ENCODE results near the gene GALNT5. TPM values are rescaled to one million over a fixed set of nuclear protein-coding genes. Genes with fewer than 3 reads are reported as not detected.
"Not testable (repeated sequence)": the region's sequence is repeated elsewhere in the genome, so short reads cannot be mapped to it uniquely, and the experiment has no call there.

GALNT5 gene
- total RNA-seq, 2 donors from 2014 or later: 0.10 to 0.14 TPM

GRCh38 chr2:157329524-157329923 is 72.0 kb downstream of the GALNT5 start:
- no peaks in the 10 kb centered on the region for H3K36me3 Mint-ChIP-seq
- ATAC-seq: no peak
- peaks cover 3% of the 10 kb centered on the region for H3K9me3 Mint-ChIP-seq
- peak overlapping the region; percentile 72 to 94 for H3K27ac Mint-ChIP-seq
- H3K4me1 Mint-ChIP-seq (ENCODE audit: low read depth in 2 of 2): peaks cover 47 to 53% of the 10 kb centered on the region in 2 donors
- H3K4me3 Mint-ChIP-seq: no peak overlapping the region
- no peak for DNase-seq (ENCODE audit: low spot score)
- H3K27me3 Mint-ChIP-seq: no peaks in the 10 kb centered on the region

GRCh38 chr2:157333304-157334047 is 76.0 kb downstream of the GALNT5 start:
- no peak for DNase-seq (ENCODE audit: low spot score)
- H3K27me3 Mint-ChIP-seq: no peaks in the 10 kb centered on the region
- ATAC-seq: no peak
- no peak overlapping the region for H3K4me3 Mint-ChIP-seq
- H3K9me3 Mint-ChIP-seq: peaks cover 3% of the 10 kb centered on the region
- H3K27ac Mint-ChIP-seq: peak overlapping the region; percentile 50 to 94
- H3K4me1 Mint-ChIP-seq (ENCODE audit: low read depth in 2 of 2): peaks cover 47 to 59% of the 10 kb centered on the region in 2 donors
- no peaks in the 10 kb centered on the region for H3K36me3 Mint-ChIP-seq

- ATAC-seq (no peak), DNase-seq (ENCODE audit: low spot score) (no peak)
- Mint-ChIP-seq H3K36me3 (no peaks in the 10 kb centered on the region), H3K27ac (peak overlapping the region in 1 of 2 donors; percentile 94), H3K27me3 (no peaks in the 10 kb centered on the region), H3K4me3 (no peak overlapping the region), H3K4me1 (ENCODE audit: low read depth in 2 of 2) (peaks cover 44 to 55% of the 10 kb centered on the region in 2 donors), H3K9me3 (peaks cover under 1% of the 10 kb centered on the region)
Measured at GRCh38 chr2:157334335-157334734, 76.8 kb downstream of the GALNT5 start.

- H3K27ac Mint-ChIP-seq: peak overlapping the region in 1 of 2 donors; percentile 94
- H3K4me1 Mint-ChIP-seq (ENCODE audit: low read depth in 2 of 2): peaks cover 42 to 53% of the 10 kb centered on the region in 2 donors
Measured at GRCh38 chr2:157334797-157335196, 77.3 kb downstream of the GALNT5 start.

GRCh38 chr2:157336137-157337010 is 78.9 kb downstream of the GALNT5 start:
- peak overlapping the region; percentile 46 for H3K4me3 Mint-ChIP-seq
- H3K9me3 Mint-ChIP-seq: no peaks in the 10 kb centered on the region
- peak overlapping the region; percentile 32 to 85 for H3K27ac Mint-ChIP-seq
- H3K36me3 Mint-ChIP-seq: peaks cover 7% of the 10 kb centered on the region
- DNase-seq (ENCODE audit: low spot score) (no peak), ATAC-seq (no peak)
- H3K27me3 Mint-ChIP-seq: no peaks in the 10 kb centered on the region
- peaks cover 33 to 46% of the 10 kb centered on the region in 2 donors for H3K4me1 Mint-ChIP-seq (ENCODE audit: low read depth in 2 of 2)

More at GRCh38 chr2:157334797-157335196, 77.3 kb downstream of the GALNT5 start:
- H3K4me3 Mint-ChIP-seq: no peak overlapping the region
- ATAC-seq (no peak), DNase-seq (ENCODE audit: low spot score) (no peak)
- H3K36me3 Mint-ChIP-seq: no peaks in the 10 kb centered on the region
- no peaks in the 10 kb centered on the region for H3K27me3 Mint-ChIP-seq
- no peaks in the 10 kb centered on the region for H3K9me3 Mint-ChIP-seq

- H3K27ac Mint-ChIP-seq: no peak overlapping the region
- no peak overlapping the region for H3K4me3 Mint-ChIP-seq
- ATAC-seq: no peak
- no peak for DNase-seq (ENCODE audit: low spot score)
- peaks cover 24 to 33% of the 10 kb centered on the region in 2 donors for H3K4me1 Mint-ChIP-seq (ENCODE audit: low read depth in 2 of 2)
- H3K36me3 Mint-ChIP-seq: peaks cover 23% of the 10 kb centered on the region
- peaks cover 10% of the 10 kb centered on the region for H3K9me3 Mint-ChIP-seq
- H3K27me3 Mint-ChIP-seq: no peaks in the 10 kb centered on the region
Measured at GRCh38 chr2:157337978-157338377, 80.5 kb downstream of the GALNT5 start.

- peaks cover 13 to 15% of the 10 kb centered on the region in 2 donors for H3K4me1 Mint-ChIP-seq (ENCODE audit: low read depth in 2 of 2)
- H3K9me3 Mint-ChIP-seq: peaks cover 23% of the 10 kb centered on the region
- DNase-seq (ENCODE audit: low spot score) (no peak), ATAC-seq (no peak)
- H3K27me3 Mint-ChIP-seq: no peaks in the 10 kb centered on the region
- H3K4me3 Mint-ChIP-seq: no peak overlapping the region
- peaks cover 44% of the 10 kb centered on the region for H3K36me3 Mint-ChIP-seq
- no peak overlapping the region for H3K27ac Mint-ChIP-seq
Measured at GRCh38 chr2:157339965-157340655, 82.6 kb downstream of the GALNT5 start.

- not testable (repeated sequence) for H3K27me3 Mint-ChIP-seq; H3K4me3 Mint-ChIP-seq; ATAC-seq; H3K27ac Mint-ChIP-seq; DNase-seq (ENCODE audit: low spot score); H3K4me1 Mint-ChIP-seq (ENCODE audit: low read depth in 2 of 2)
- Mint-ChIP-seq H3K9me3 (peaks cover 25% of the 10 kb centered on the region), H3K36me3 (peaks cover 48% of the 10 kb centered on the region)
Measured at GRCh38 chr2:157341381-157341780, 83.9 kb downstream of the GALNT5 start.

- Mint-ChIP-seq H3K4me1 (ENCODE audit: low read depth in 2 of 2) (peaks cover 6 to 8% of the 10 kb centered on the region in 2 donors), H3K9me3 (peaks cover 25% of the 10 kb centered on the region), H3K36me3 (peaks cover 47% of the 10 kb centered on the region), H3K27me3 (no peaks in the 10 kb centered on the region), H3K4me3 (no peak overlapping the region), H3K27ac (no peak overlapping the region)
- DNase-seq (ENCODE audit: low spot score) (no peak), ATAC-seq (no peak)
Measured at GRCh38 chr2:157345647-157346389, 88.3 kb downstream of the GALNT5 start.

GRCh38 chr2:157348291-157348921 is 90.9 kb downstream of the GALNT5 start:
- H3K27ac Mint-ChIP-seq: no peak overlapping the region
- H3K9me3 Mint-ChIP-seq: peaks cover 14% of the 10 kb centered on the region
- ATAC-seq (no peak), DNase-seq (ENCODE audit: low spot score) (no peak)
- H3K36me3 Mint-ChIP-seq: peaks cover 21% of the 10 kb centered on the region
- peaks cover 5 to 6% of the 10 kb centered on the region in 2 donors for H3K4me1 Mint-ChIP-seq (ENCODE audit: low read depth in 2 of 2)
- H3K4me3 Mint-ChIP-seq: no peak overlapping the region
- H3K27me3 Mint-ChIP-seq: no peaks in the 10 kb centered on the region

GRCh38 chr2:157349949-157350515 is 92.5 kb downstream of the GALNT5 start:
- Mint-ChIP-seq H3K27ac (no peak overlapping the region), H3K4me3 (no peak overlapping the region), H3K36me3 (peaks cover 11% of the 10 kb centered on the region)

GRCh38 chr2:157355618-157356017 is 98.1 kb downstream of the GALNT5 start:
- H3K27ac Mint-ChIP-seq: peak overlapping the region; percentile 5 to 11
- H3K27me3 Mint-ChIP-seq: no peaks in the 10 kb centered on the region

More at GRCh38 chr2:157349949-157350515, 92.5 kb downstream of the GALNT5 start:
- ATAC-seq (no peak), DNase-seq (ENCODE audit: low spot score) (no peak)
- peaks cover 6 to 11% of the 10 kb centered on the region in 2 donors for H3K4me1 Mint-ChIP-seq (ENCODE audit: low read depth in 2 of 2)
- no peaks in the 10 kb centered on the region for H3K27me3 Mint-ChIP-seq
- H3K9me3 Mint-ChIP-seq: peaks cover 3% of the 10 kb centered on the region

More at GRCh38 chr2:157355618-157356017, 98.1 kb downstream of the GALNT5 start:
- Mint-ChIP-seq H3K36me3 (peaks cover 11% of the 10 kb centered on the region), H3K4me3 (no peak overlapping the region), H3K4me1 (ENCODE audit: low read depth in 2 of 2) (peaks cover 14 to 16% of the 10 kb centered on the region in 2 donors), H3K9me3 (no peaks in the 10 kb centered on the region)
- no peak for ATAC-seq
- no peak for DNase-seq (ENCODE audit: low spot score)
